Measurements from ENCODE around the gene GPRC5B.

Gene GPRC5B

DNA sequence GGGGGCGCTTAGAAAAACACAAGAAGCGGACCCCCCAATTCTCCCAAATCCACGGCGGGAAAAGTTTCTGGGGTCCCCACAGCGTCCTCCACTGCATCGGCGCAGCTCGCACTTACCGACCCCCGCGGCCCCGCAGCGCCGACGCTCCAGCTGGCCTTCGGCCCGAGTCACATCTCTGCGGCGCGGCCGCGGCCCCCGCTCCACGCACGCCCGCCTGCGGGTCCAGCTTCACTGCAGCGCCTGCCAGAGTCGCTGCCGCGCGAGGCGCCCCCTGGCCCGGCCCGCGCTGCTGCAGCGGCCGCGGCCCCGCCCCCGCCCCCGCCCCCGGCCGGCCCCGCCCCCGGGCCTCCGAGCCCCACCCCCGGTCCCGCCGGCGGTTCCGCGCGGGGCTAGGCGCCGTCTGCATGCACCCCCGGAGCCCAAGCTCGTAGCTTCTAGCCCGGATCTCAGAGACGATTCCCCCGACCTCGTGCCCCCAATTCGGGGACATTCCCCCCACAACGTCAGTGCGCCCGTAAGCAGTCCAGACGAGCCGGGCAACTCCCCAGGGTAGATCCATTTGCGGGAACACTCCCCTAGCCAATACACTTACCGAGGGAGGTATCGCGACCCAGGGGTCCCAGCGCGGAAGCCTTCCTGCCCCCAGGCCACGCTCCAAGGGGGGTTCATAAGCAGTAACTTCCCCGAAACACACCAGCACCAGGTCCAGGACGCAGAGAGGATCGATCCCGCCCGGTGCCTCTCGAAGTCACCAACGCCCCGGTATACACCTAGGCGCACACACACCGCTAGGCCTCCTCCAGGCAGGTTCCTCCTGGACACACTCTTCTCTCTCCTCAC, at the start of gene GPRC5B:
GPRC5B (minus strand) TSS at position 238 of the 840 bp plus-strand sequence. CDS start 12,003 bp downstream, outside the sequence.
- no peak for DNase-seq (ENCODE audit: low spot score)

- DNase-seq (ENCODE audit: low spot score): no peak
Observed at GRCh38 chr16:19933740-19934139, 49.1 kb upstream of the GPRC5B start.

- DNase-seq (ENCODE audit: low spot score): no peak
Observed at GRCh38 chr16:19929062-19929511, 44.4 kb upstream of the GPRC5B start.

DNA sequence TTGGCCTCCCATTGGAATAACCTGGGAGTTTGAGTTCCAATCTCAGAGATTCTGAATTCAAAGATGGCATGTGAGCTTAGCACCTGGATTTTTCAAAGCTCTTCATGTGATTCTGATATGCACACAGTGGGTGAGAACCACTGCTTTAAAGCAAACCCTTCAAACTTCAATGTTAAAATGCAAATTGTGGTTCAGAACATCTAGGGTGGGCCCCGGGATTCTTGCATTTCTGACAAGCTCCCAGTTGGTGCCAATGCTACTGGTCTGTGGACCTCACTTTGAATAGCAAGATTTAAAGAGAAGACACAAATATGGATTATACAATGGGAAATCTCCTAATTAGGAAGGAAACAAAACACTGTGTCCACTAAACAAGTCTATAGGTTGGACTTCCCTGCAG, 43.8 kb upstream of the GPRC5B start:
- no peak for DNase-seq (ENCODE audit: low spot score)

DNA sequence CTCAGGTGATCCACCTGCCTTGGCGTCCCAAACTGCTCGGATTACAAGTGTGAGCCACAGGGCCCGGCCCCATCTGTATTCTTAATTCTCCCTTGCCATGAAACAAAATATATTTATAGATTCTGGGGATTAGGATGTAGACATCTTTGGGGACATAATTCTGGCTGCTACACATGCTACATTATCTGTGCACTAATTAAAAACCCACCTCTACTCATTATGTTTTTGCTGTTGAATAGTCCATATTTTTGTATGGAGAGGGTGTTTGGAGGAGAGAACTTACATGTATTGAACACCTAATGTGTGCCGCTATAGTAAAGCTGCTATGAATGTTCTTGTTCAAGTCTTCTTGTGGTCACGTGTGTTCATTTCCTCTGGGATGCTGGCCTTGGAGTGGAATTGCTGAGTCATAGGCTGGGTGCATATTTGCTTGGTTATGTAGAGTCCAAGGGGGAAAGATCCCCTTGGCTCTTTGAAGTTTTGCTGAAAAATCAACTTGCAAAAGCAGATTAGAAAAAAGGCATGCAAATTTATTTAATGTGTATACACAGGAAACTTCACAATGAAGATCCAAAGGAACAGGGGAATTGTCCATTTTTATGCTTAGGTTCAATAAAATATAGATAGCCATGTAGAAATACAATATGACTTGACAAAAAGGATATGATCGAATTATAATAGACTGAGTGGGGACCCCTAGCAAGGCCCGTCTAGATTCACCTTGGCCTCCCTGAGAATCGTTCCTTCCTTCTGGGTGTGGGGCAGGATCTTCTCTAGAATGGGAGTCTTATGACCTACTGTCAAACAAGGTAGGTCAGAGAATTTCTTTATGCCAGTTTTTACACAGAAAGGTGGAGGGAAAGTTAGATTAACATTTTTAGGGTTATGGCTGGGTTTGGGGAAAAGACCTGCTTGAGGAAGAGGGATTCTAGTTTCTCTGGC, 42.1 kb upstream of the GPRC5B start:
- DNase-seq (ENCODE audit: low spot score): no peak

GRCh38 chr16:19923396-19923795, 38.7 kb upstream of the GPRC5B start:
- no peak for DNase-seq (ENCODE audit: low spot score)

GRCh38 chr16:19919142-19919541, 34.5 kb upstream of the GPRC5B start:
- DNase-seq (ENCODE audit: low spot score): no peak

DNA sequence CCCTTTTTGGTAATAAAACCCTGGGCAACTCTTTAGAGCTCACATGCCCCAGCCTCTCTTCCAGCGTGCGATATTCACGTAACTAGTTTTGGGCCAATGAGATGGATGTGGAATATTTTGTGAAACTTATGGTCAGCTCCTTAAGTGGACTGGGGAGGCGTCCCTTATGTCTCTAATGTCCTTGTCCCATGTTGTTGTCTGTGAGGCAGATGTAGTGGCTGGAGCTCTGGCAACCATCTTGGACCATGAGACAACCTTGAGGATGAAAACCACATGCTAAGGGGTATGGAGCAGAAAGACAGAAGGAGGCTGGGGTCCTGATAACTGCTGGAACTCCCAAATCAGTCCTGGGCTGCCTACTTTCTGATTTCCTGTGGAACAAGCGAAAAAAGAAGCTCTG, 31.4 kb upstream of the GPRC5B start:
- DNase-seq (ENCODE audit: low spot score): no peak

- no peak for DNase-seq (ENCODE audit: low spot score)
Observed at GRCh38 chr16:19914877-19915276, 30.2 kb upstream of the GPRC5B start.

DNA sequence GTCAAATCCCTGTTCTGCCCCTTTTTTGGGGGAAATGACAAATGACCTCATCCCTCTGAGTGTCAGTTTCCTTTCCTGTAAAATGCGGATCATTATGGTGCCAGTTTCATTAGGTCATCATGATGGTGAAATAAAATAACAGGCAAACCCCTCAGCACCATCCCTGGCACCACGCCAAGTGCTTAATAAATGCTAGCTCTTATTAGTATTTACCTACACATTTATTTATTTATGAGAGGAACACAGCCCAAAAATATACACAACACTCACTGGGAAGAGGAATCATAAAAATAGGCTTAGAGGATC, 28.6 kb upstream of the GPRC5B start:
- DNase-seq (ENCODE audit: low spot score): no peak

DNA sequence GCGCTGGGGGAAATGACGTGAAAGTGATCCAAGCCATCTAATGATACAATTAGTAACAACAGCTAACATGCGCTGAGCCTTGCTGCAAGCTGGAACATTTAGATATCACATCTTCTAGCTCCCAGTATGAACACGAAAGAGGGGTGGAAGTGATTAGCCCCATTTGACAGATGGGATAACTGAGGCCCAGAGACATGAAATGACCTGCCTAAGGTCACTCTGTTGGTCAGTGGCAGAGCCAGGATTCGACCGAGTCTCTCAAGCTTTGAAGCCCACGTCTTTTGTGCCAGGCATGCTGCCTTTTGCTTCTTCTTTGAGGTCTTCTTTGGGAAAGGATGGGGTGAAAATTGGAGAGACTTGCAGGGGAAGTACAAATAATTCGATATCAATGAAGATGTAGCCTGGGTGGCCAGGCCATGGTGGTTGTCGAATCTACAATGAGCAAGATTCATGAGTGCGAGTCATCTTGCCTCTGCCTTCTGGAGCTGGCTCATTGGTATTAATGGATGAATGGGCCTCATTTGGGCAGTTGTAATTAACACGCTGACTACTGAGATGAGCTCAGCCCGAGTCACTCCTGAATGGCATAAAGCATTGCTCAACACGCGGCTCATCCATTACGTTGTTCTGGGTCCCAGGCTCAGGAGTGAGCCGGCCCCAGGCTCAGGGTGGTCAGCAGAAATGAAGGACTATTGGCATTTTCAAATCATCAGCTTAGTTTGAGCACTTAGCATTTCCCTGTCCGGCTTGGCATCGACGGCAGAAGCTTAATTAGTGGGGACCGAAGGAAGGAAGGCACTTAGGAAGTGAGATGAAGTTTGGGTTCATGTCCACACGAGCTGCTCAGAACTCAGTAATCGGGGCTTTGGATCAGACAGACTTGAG, 28.0 kb upstream of the GPRC5B start:
- DNase-seq (ENCODE audit: low spot score): no peak

DNA sequence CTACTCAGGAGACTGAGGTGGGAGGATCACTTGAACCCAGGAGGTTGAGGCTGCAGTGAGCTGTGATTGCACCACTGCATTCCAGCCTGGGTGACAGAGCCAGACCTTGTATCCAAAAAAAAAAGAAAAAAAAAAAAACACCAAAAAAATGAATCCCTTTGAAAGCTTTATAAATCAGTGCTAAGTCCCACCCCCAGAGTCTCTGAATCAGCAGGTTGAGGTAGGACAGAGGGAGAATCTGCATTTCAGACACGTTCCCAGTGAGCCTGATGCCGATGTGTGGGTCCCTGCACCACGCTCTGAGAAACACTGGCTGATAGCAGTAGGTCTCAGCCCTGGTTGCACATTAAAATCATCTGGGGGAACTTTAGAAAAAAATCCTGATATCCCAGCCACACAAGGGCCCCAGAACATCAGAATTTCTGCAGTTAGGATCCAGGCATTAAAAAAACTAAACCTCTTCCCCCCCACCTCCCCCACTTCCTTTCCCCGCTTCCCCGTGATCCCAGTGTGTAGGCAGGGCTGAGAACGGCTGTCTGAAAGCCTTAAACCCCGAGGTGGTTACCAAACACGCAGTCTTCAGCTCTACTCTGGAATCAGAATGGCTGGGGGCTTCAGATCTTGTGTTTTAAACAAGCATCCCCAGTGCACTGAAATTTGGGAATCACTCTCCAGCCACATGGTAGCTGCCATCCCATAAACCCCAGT, 27.3 kb upstream of the GPRC5B start:
- no peak for DNase-seq (ENCODE audit: low spot score)

DNA sequence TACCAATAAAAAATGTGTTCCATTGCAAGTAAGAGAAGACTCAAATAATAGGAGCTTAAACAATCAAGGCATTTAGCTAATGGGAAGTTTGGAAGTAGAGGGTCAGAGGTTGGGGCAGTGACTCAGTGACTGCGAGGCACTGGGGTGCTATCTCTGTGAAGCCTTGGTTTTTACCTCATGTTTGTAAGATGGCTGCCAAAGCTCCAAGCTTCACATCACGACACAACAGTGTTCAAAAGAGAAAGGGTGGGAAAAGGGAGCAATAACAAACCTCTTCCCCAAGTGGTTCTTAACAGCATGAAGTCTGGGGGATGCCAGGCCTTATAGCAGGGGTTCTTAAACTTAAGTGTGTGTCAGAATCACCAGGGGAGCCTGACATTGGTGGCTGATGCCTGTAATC, 26.6 kb upstream of the GPRC5B start:
- DNase-seq (ENCODE audit: low spot score): no peak

- no peak for DNase-seq (ENCODE audit: low spot score)
Observed at GRCh38 chr16:19909750-19910322, 25.2 kb upstream of the GPRC5B start.

GRCh38 chr16:19908921-19909320, 24.3 kb upstream of the GPRC5B start:
- no peak for DNase-seq (ENCODE audit: low spot score)

GRCh38 chr16:19907161-19907992, 22.7 kb upstream of the GPRC5B start:
- peak; percentile 70 for DNase-seq (ENCODE audit: low spot score)

GRCh38 chr16:19901164-19901563, 16.5 kb upstream of the GPRC5B start:
- DNase-seq (ENCODE audit: low spot score): no peak

GRCh38 chr16:19899605-19899955, 14.9 kb upstream of the GPRC5B start:
- no peak for DNase-seq (ENCODE audit: low spot score)

DNA sequence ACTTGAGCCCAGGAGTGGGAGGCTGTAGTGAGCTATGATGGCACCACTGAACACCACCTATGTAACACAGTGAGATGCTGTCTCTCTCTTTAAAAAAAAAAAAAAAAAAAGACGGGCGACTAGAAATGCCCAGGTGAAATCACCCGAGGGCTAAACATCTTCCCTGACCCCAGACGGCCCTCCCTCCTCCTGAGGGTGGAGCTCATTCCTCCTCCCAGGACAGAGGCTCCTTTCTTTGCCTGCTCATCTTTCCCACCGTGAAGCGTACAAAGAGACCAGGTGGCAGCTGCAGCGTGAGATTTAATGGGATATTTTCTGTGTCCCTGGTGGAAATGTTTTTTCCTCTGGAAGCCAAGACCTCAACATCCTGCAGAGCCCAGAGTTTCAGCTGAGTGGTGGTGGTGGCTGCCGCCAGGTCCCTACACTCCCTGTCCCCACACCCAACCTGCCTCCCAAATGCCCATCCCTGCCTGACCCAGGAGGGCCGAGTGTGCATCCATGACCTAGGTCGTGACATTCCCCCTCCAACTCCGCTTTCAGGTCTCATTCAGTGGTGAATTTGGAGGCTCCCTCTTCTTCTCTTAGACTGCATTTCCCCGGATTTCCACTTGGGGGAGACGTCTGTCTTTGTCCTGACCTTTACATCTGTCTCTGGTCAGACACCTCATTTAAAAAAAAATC, 14.4 kb upstream of the GPRC5B start:
- peak; percentile 60 for DNase-seq (ENCODE audit: low spot score)

DNA sequence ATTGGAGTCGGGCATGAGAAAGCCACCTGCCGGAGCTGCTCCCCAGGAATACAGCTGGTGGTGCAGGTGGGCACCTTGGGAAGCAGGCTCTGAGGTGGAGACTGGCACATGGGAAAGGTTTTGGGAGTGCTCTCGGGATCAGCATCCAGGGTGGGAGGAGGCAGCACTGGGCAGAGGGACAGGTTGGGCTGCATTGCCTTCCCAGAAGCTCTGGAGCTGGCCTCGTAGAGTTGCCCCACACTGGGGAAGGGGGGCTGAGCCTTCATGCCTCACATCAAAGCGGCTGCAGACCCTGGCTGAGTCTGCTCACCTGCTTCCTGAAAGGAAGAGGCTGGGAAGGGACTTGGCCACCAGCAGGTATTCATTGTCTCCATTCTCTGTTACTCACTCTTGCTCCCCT, 13.5 kb upstream of the GPRC5B start:
- DNase-seq (ENCODE audit: low spot score): no peak

All from cerebellar cortex (tissue), 1 donor.